ELR (cell line): Measurements from ENCODE around the gene TGM6.

ENCODE experiments used
- DNase-seq: peaks from one replicate; pipeline ENCODE4 v3.0.0-alpha.2; 2015; ENCODE audit warnings: low read depth

The TGM6 gene

GRCh38 chr20:2364044-2364443 is 16.7 kb upstream of the TGM6 start:
- no peak for DNase-seq

GRCh38 chr20:2365091-2365490 is 15.6 kb upstream of the TGM6 start:
- DNase-seq: no peak

- no peak for DNase-seq
Observed at GRCh38 chr20:2365666-2366065, 15.0 kb upstream of the TGM6 start.

- no peak for DNase-seq
Observed at GRCh38 chr20:2368621-2369020, 12.1 kb upstream of the TGM6 start.

GRCh38 chr20:2373098-2373497 is 7.6 kb upstream of the TGM6 start:
- DNase-seq: no peak

GRCh38 chr20:2374346-2375125 is 6.2 kb upstream of the TGM6 start:
- DNase-seq: no peak

- DNase-seq: no peak
Observed at GRCh38 chr20:2378893-2379292, 1.8 kb upstream of the TGM6 start.

- DNase-seq: no peak
Observed at GRCh38 chr20:2379511-2380229, 1.0 kb upstream of the TGM6 start.

GRCh38 chr20:2381303-2381702 is 602 bp downstream of the TGM6 start:
- DNase-seq: no peak

GRCh38 chr20:2382833-2383232 is 2.1 kb downstream of the TGM6 start:
- DNase-seq: peak; percentile 53

- peak; percentile 67 for DNase-seq
Observed at GRCh38 chr20:2385026-2385425, 4.3 kb downstream of the TGM6 start.

GRCh38 chr20:2385496-2385895 is 4.8 kb downstream of the TGM6 start:
- DNase-seq: no peak

- DNase-seq: peak; percentile 82
Observed at GRCh38 chr20:2386516-2387179, 5.9 kb downstream of the TGM6 start.

- peak; percentile 41 for DNase-seq
Observed at GRCh38 chr20:2387180-2387577, 6.5 kb downstream of the TGM6 start.

- DNase-seq: no peak
Observed at GRCh38 chr20:2387580-2387979, 6.9 kb downstream of the TGM6 start.

GRCh38 chr20:2390951-2391675 is 10.4 kb downstream of the TGM6 start:
- DNase-seq: no peak

- DNase-seq: no peak
Observed at GRCh38 chr20:2394411-2395055, 13.8 kb downstream of the TGM6 start.

GRCh38 chr20:2395136-2395535 is 14.4 kb downstream of the TGM6 start:
- no peak for DNase-seq

GRCh38 chr20:2396241-2396814 is 15.6 kb downstream of the TGM6 start:
- no peak for DNase-seq

- DNase-seq: no peak
Observed at GRCh38 chr20:2397091-2397490, 16.4 kb downstream of the TGM6 start.

- DNase-seq: no peak
Observed at GRCh38 chr20:2397595-2398145, 17.0 kb downstream of the TGM6 start.
